Lower leg skin (tissue), 3 donors: ENCODE measurements around the gene FILIP1.

Source experiments
- CTCF ChIP-seq, 3 donors: fragments of 450-650 bp; IDR thresholded peaks; one replicate each; pipeline ENCODE4 v1.5.1; 2016; ENCODE audit warnings: antibody characterized with exemption in 3 of 3, mild to moderate bottlenecking in 3 of 3, moderate library complexity in 2 of 3
- POLR2A ChIP-seq, 2 donors: fragments of 450-650 bp; IDR thresholded peaks; one replicate each; pipeline ENCODE4 v1.6.1; 2016 to 2017; ENCODE audit warnings: antibody characterized with exemption in 2 of 2, mild to moderate bottlenecking in 1 of 2, moderate library complexity in 1 of 2

DNA sequence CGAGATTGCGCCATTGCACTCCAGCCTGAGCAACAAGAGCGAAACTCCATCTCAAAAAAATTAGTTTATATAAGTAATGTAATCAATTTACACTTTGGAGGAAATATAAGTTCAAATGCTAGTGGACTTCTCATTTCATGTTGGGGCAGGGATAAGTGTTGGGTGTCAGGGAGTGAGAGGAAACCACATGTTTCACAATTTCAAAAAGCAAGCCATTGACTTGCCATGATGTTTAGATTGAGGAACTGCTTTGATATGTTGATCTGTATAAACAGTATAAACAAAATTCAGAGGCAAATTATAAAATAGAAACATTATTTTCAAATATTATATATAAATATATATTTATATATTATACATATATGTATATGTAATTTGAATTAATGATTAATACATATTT, 42.7 kb downstream of the FILIP1 start:
- TF ChIP-seq CTCF (IDR thresholded peaks at IDR 0.05) (no peak), POLR2A (IDR thresholded peaks at IDR 0.05) (no peak)
